Left ventricle myocardium inferior (tissue), 1 donor: ENCODE results near the gene DCUN1D1. TPM values are rescaled to one million over a fixed set of nuclear protein-coding genes. Genes with fewer than 3 reads are reported as not detected.

Source experiments
- DNase-seq: peaks from one replicate; pipeline ENCODE4 v3.0.0-alpha.2; 2020
- H3K27ac ChIP-seq: fragments of 200-600 bp; replicated peaks from 2 replicates; pipeline ENCODE4 v1.8.0; 2021
- H3K27me3 ChIP-seq: fragments of 200-600 bp; 2 replicates; pipeline ENCODE4 v1.8.0; 2021; ENCODE audit warnings: low read depth
- H3K36me3 ChIP-seq: fragments of 200-600 bp; 2 replicates; pipeline ENCODE4 v1.8.0; 2021
- H3K4me1 ChIP-seq: fragments of 200-600 bp; 2 replicates; pipeline ENCODE4 v1.8.0; 2021
- H3K4me3 ChIP-seq: fragments of 200-600 bp; 2 replicates; pipeline ENCODE4 v1.8.0; 2021; ENCODE audit warnings: mild to moderate bottlenecking, moderate library complexity
- H3K9me3 ChIP-seq: fragments of 200-600 bp; replicated peaks from 2 replicates; pipeline ENCODE4 v1.8.0; 2021
- intact Hi-C: fragments of 100-400 bp; cut with micrococcal nuclease; formaldehyde crosslinking; loops from one replicate; pipeline ENCODE4 v1.11.0; 2022
- total RNA-seq: library from RNA; stranded (reverse); fragmentation: NEBNext Ultra II Directional; extraction: Animal tissue kit (Norgen Biotek cat#: 25700); gene quantifications from one replicate; pipeline ENCODE4 v1.2.1, GENCODE V29; 2021
- TF ChIP-seq, protein P1 (sequence below): fragments of 200-600 bp; IDR thresholded peaks from 2 replicates; pipeline ENCODE4 v1.8.0; 2021; ENCODE audit warnings: antibody characterized with exemption, mild to moderate bottlenecking, borderline replicate concordance
- donor health status: DM: no; HTN: yes; CAD: no; lungs with severe emphysema.

Gene DCUN1D1
- total RNA-seq, 1 donor from 2014 or later: 31.7 TPM

DNA sequence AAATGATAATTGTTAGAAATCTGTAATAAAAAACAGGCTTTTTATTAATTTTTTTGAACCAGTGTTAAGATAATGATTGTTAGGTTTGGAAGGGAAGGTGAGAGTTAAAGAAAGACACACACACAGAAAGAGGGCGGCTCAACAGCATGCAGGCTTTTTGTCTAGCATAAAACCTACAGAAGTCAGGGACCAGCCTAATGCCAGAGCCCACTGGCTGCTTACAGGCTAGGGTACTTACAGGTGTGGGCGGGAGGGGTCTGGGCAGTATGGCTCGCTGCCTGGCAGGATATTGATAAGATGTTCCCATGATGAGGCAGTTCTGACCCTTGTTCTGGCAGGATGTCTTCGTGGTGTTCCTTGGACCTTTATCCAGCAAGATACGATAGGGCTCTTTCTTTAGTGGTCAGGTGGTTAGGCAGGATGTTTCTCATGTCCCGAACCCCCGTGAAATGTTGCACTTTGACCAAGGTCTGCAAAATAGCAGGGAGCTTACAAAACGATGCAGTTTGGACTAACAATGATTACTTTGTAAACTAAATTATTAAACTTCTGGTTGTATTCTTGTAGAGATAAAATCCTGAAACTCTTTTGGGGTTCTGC lies 84.7 kb downstream of the DCUN1D1 start:
- Histone ChIP-seq H3K9me3 (no peaks in the 10 kb centered on the region), H3K4me3 (no peak overlapping the region), H3K36me3 (peaks cover 52% of the 10 kb centered on the region), H3K27me3 (no peaks in the 10 kb centered on the region), H3K27ac (no peak overlapping the region), H3K4me1 (peaks cover 8% of the 10 kb centered on the region)
- DNase-seq: no peak
- intact Hi-C loops: no loop called here
- TF ChIP-seq, protein P1, sequence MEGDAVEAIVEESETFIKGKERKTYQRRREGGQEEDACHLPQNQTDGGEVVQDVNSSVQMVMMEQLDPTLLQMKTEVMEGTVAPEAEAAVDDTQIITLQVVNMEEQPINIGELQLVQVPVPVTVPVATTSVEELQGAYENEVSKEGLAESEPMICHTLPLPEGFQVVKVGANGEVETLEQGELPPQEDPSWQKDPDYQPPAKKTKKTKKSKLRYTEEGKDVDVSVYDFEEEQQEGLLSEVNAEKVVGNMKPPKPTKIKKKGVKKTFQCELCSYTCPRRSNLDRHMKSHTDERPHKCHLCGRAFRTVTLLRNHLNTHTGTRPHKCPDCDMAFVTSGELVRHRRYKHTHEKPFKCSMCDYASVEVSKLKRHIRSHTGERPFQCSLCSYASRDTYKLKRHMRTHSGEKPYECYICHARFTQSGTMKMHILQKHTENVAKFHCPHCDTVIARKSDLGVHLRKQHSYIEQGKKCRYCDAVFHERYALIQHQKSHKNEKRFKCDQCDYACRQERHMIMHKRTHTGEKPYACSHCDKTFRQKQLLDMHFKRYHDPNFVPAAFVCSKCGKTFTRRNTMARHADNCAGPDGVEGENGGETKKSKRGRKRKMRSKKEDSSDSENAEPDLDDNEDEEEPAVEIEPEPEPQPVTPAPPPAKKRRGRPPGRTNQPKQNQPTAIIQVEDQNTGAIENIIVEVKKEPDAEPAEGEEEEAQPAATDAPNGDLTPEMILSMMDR: no peak

DNA sequence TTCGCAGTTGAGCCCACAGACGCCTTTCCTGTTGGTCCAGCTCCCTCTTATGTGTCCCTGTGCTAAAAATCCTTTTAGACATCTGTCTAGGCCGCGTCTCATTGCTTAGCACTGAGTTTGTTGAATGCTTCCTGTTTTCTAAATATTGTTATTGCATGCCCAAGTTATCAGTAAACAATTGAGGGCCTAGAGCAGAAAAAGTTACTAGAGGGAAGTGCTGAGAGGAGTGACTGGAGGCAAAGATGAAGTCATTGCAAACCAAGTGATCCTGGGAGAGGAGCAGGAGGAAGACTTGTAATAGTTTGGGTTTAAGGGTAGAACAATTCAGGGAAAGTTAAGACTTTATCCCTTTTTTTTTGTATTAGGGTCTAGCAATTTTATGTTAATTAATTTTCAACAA lies 88.1 kb downstream of the DCUN1D1 start:
- no peaks in the 10 kb centered on the region for H3K9me3 ChIP-seq
- no peak overlapping the region for H3K27ac ChIP-seq
- H3K36me3 ChIP-seq: peaks cover 50% of the 10 kb centered on the region
- H3K27me3 ChIP-seq: no peaks in the 10 kb centered on the region
- H3K4me1 ChIP-seq: peaks cover 8% of the 10 kb centered on the region
- no peak for DNase-seq
- TF ChIP-seq, protein P1: no peak
- H3K4me3 ChIP-seq: no peak overlapping the region
- intact Hi-C loops: no loop called here

DNA sequence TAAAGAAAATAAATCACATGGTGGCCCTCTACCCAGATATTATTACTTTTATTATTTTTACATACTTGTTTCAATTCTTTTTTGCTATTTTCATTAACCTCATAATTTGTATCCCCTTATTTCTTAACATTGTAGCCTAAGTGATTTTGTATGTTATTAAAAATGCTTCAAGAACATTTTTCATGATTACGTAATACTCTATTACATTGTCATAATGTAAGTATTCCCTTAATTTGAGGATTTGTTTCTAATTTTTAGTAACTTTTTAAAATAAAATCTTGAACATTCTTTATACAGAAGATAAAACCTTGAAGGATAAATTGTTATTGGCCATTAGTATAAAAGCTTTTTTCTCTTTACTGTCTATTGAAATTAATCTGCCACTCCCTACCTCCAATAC lies 89.0 kb downstream of the DCUN1D1 start:
- no peak overlapping the region for H3K27ac ChIP-seq
- intact Hi-C loops: no loop called here
- H3K36me3 ChIP-seq: peaks cover 52% of the 10 kb centered on the region
- no peak overlapping the region for H3K4me3 ChIP-seq
- DNase-seq: no peak
- TF ChIP-seq, protein P1: no peak
- H3K4me1 ChIP-seq: peaks cover 8% of the 10 kb centered on the region
- H3K9me3 ChIP-seq: no peaks in the 10 kb centered on the region
- H3K27me3 ChIP-seq: no peaks in the 10 kb centered on the region

DNA sequence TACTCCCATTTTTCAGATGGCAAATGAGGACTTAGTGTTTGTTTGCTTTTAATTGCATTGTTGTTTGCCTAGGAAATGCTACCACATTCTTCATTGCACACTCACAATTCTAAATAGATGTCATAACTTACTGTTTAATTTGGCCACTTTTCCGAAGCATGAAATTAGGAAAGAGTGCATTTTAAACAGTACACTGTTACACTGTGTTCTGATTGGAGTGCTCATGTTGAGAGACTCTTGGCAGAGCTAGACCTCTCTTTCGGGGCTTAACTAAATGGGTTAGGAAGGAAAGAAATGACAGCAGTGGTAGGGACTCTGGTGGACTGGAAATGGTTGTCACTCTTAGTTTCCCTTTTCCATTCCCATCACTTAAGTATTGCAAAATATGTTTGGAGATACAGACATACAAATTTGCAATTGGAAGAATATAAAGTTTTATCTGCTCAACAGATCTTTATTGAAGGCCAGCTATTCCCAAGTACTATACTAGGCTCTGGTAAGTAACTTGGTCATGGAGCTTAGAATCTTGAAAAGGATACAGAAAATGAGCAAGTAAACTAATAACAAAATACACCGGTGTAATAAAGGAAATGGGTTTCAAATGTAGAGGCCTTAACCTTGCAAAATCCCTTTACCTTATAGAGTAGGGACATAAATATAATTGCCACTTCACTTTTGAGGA lies 90.2 kb downstream of the DCUN1D1 start:
- Histone ChIP-seq H3K9me3 (no peaks in the 10 kb centered on the region), H3K4me3 (no peak overlapping the region), H3K36me3 (peaks cover 58% of the 10 kb centered on the region), H3K27ac (no peak overlapping the region), H3K27me3 (no peaks in the 10 kb centered on the region), H3K4me1 (no peaks in the 10 kb centered on the region)
- DNase-seq: no peak
- TF ChIP-seq, protein P1: no peak
- intact Hi-C loops: no loop called here

Other genes with a start within 250 kb of the DCUN1D1 start
- 32.4 TPM for gene ATP11B, start 187.0 kb downstream of the DCUN1D1 start, total RNA-seq
- 47.7 TPM for gene MCCC1, start 119.0 kb upstream of the DCUN1D1 start, total RNA-seq
- gene LAMP3, start 182.2 kb upstream of the DCUN1D1 start, total RNA-seq: not detected